Lung (tissue), 12 donors: Measurements from ENCODE around the gene DUSP5. TPM values are rescaled to one million over a fixed set of nuclear protein-coding genes. Genes with fewer than 3 reads are reported as not detected.
A peak's percentile ranks its signal among the peaks of the same experiment; 100 is the strongest.

Source experiments
- ATAC-seq: fragments of 200-7000 bp; cut with Tn5 transposase; one replicate; pipeline ENCODE4 v1.9.1; 2020; ENCODE audit warnings: moderate number of reproducible peaks; ENCODE audit not compliant: insufficient read depth, low FRiP score
- DNase-seq, 3 donors: peaks; one replicate each; pipeline ENCODE4 v3.0.0-alpha.2; 2013 to 2017
- H3K27ac ChIP-seq, 2 donors: one replicate each; pipeline ENCODE4 v1.5.1; 2013; ENCODE audit warnings: mild to moderate bottlenecking in 2 of 2, moderate library complexity in 2 of 2, control low read depth in 1 of 2, inconsistent platforms in 1 of 2, low read depth in 1 of 2, low read length in 1 of 2
- H3K27me3 ChIP-seq, 3 donors: one replicate each; pipeline ENCODE4 v1.5.1; 2013; ENCODE audit warnings: low read length in 2 of 3; ENCODE audit not compliant: control insufficient read depth in 3 of 3, insufficient read depth in 3 of 3
- H3K36me3 ChIP-seq, 4 donors: one replicate each; pipeline ENCODE4 v1.5.1; 2013; ENCODE audit warnings: low read length in 4 of 4, mild to moderate bottlenecking in 1 of 4, moderate library complexity in 1 of 4; ENCODE audit not compliant: control insufficient read depth in 4 of 4, insufficient read depth in 4 of 4
- H3K4me1 ChIP-seq, 5 donors: one replicate each; pipeline ENCODE4 v1.5.1; 2013; ENCODE audit warnings: low read length in 5 of 5, mild to moderate bottlenecking in 2 of 5, moderate library complexity in 1 of 5; ENCODE audit not compliant: control insufficient read depth in 5 of 5, insufficient read depth in 5 of 5
- H3K4me3 ChIP-seq: one replicate; pipeline ENCODE4 v1.5.1; 2013; ENCODE audit warnings: mild to moderate bottlenecking, control low read depth, moderate library complexity
- H3K9ac ChIP-seq, 2 donors: one replicate each; pipeline ENCODE4 v1.5.1; 2013; ENCODE audit warnings: low read length in 2 of 2, control low read depth in 1 of 2; ENCODE audit not compliant: insufficient read depth in 1 of 2
- H3K9me3 ChIP-seq, 4 donors: one replicate each; pipeline ENCODE4 v1.5.1; 2013; ENCODE audit warnings: low read length in 3 of 4, mild to moderate bottlenecking in 1 of 4, moderate library complexity in 1 of 4; ENCODE audit not compliant: control insufficient read depth in 4 of 4, insufficient read depth in 3 of 4
- CTCF ChIP-seq: IDR thresholded peaks from 2 replicates; pipeline ENCODE4 v1.5.1; 2012; ENCODE audit warnings: mild to moderate bottlenecking; ENCODE audit errors: control extremely low read depth, extremely low read depth
- WGBS, 2 donors: extraction: QIAGEN DNeasy Blood & Tissue Kit; methylation state at CpG; one replicate each; pipeline ENCODE4 v1.1.7; 2013; 5-methylcytosine and 5-hydroxymethylcytosine counted together
- polyA plus RNA-seq, 2 donors: library from polyadenylated mRNA; stranded (reverse); fragments of 200-250 nt; gene quantifications; one replicate each; pipeline ENCODE4 v1.2.1, GENCODE V29; 2013
- total RNA-seq, 2 donors: library from RNA; depleted of rRNA in 1 of 2; stranded (reverse); fragments of >200 nt in 1 of 2; gene quantifications; one replicate each; pipeline ENCODE4 v1.2.1, GENCODE V29; 2014 to 2021
- donor health status: control.
- donor health status: control.
- donor health status: Bipolar disorder and iron deficiency.
- donor health status: healthy.
- donor health status: DM: yes; HTN: yes; CAD: no.

The DUSP5 gene
- total and polyA plus RNA-seq, 4 donors, result 10.3 to 16.4 (median 12.9) TPM

- H3K4me3 ChIP-seq, result no peak overlapping the region
- DNase-seq (no peak), ATAC-seq (no peak)
- H3K9ac ChIP-seq, result no peak overlapping the region
- H3K9me3 ChIP-seq, result no peaks in the 10 kb centered on the region
- H3K4me1 ChIP-seq, result peaks cover 0 to 7% (median 0%) of the 10 kb centered on the region in 5 donors
- 80 to 86% methylated on average over 2 of the region's 2 CpGs for WGBS, 2 donors
- TF ChIP-seq CTCF, result no peak
- H3K27me3 ChIP-seq, result no peaks in the 10 kb centered on the region
- no peaks in the 10 kb centered on the region for H3K36me3 ChIP-seq
- H3K27ac ChIP-seq, result no peak overlapping the region
Measured at GRCh38 chr10:110534571-110534970, 36.9 kb downstream of the DUSP5 start.

- Histone ChIP-seq H3K36me3 (no peaks in the 10 kb centered on the region), H3K4me3 (no peak overlapping the region), H3K27ac (no peak overlapping the region), H3K27me3 (no peaks in the 10 kb centered on the region), H3K9ac (no peak overlapping the region), H3K4me1 (peaks cover 0 to 7% (median 0%) of the 10 kb centered on the region in 5 donors), H3K9me3 (no peaks in the 10 kb centered on the region)
- ATAC-seq (peak; percentile 47), DNase-seq (no peak)
- TF ChIP-seq CTCF, result peak; percentile 19
- WGBS, 2 donors, result 43 to 55% methylated on average over 12 of the region's 12 CpGs
Measured at GRCh38 chr10:110535958-110536891, 38.5 kb downstream of the DUSP5 start.

GRCh38 chr10:110539091-110539490, 41.4 kb downstream of the DUSP5 start:
- 86 to 90% methylated on average over 4 of the region's 4 CpGs for WGBS, 2 donors
- ATAC-seq, result no peak
- H3K27ac ChIP-seq, result no peak overlapping the region

More at GRCh38 chr10:110539091-110539490, 41.4 kb downstream of the DUSP5 start:
- Histone ChIP-seq H3K27me3 (no peaks in the 10 kb centered on the region), H3K9me3 (no peaks in the 10 kb centered on the region), H3K4me3 (no peak overlapping the region), H3K4me1 (peaks cover 0 to 7% (median 0%) of the 10 kb centered on the region in 5 donors), H3K9ac (no peak overlapping the region), H3K36me3 (no peaks in the 10 kb centered on the region)
- no peak for TF ChIP-seq CTCF
- no peak for DNase-seq
